TTC549 (cell line): ENCODE results near the gene RPL7L1.

Experiments used
- FAIRE-seq: peaks from 2 replicates; lab custom pipeline; 2012; peaks lifted over from hg19 to GRCh38; lab: Jason Lieb, UNC

The RPL7L1 gene

GRCh38 chr6:42933205-42933604, 53.8 kb downstream of the RPL7L1 start:
- no peak for FAIRE-seq

GRCh38 chr6:42935322-42935721, 55.9 kb downstream of the RPL7L1 start:
- FAIRE-seq = no peak

- no peak for FAIRE-seq
These were observed 57.0 kb downstream of the RPL7L1 start for GRCh38 chr6:42936398-42936797.

GRCh38 chr6:42937548-42938427, 58.4 kb downstream of the RPL7L1 start:
- FAIRE-seq = no peak

- FAIRE-seq = no peak
These were observed 59.0 kb downstream of the RPL7L1 start for GRCh38 chr6:42938428-42938796.

GRCh38 chr6:42938987-42939809, 59.8 kb downstream of the RPL7L1 start:
- no peak for FAIRE-seq
